A549 (cell line): Measurements from ENCODE around the gene SUPT7L.

Experiments
- CEBPB ChIP-seq, 2 experiments: fragments of >200 bp in 1 of 2; sonication (Bioruptor Twin) in 1 of 2; formaldehyde crosslinking in 1 of 2; IDR thresholded peaks; 2 replicates each; pipeline ENCODE4 v1.6.1; 2012 to 2016
- CTCF ChIP-seq: fragments of >200 bp; sonication (Bioruptor Twin); formaldehyde crosslinking; IDR thresholded peaks from 3 replicates; pipeline ENCODE4 v1.5.1; 2016
- JUNB ChIP-seq: fragments of >200 bp; sonication (Bioruptor Twin); formaldehyde crosslinking; IDR thresholded peaks from 2 replicates; pipeline ENCODE4 v1.6.1; 2016
- POLR2A ChIP-seq: IDR thresholded peaks from 2 replicates; pipeline ENCODE4 v1.6.1; 2012; ENCODE audit warnings: mild to moderate bottlenecking, low read length
- RAD21 ChIP-seq, 2 experiments: fragments of >200 bp in 1 of 2; sonication (Bioruptor Twin) in 1 of 2; formaldehyde crosslinking in 1 of 2; IDR thresholded peaks in 1 of 2; conservative IDR thresholded peaks in 1 of 2; 2 replicates in 1 of 2; 3 replicates in 1 of 2; pipeline ENCODE4 v1.6.1; 2012 to 2018; ENCODE audit warnings: inconsistent platforms in 1 of 2
- REST ChIP-seq: fragments of 200-600 bp; sonication (generic); IDR thresholded peaks from 2 replicates; pipeline ENCODE4 v1.6.1; 2016; ENCODE audit warnings: antibody characterized with exemption, mild to moderate bottlenecking, moderate library complexity
- SMC3 ChIP-seq: fragments of >200 bp; sonication (Bioruptor Twin); formaldehyde crosslinking; IDR thresholded peaks from 3 replicates; pipeline ENCODE4 v1.6.1; 2018; ENCODE audit warnings: inconsistent platforms
- SREBF2 ChIP-seq: fragments of 450-650 bp; IDR thresholded peaks from 2 replicates; pipeline ENCODE4 v1.6.1; 2014; ENCODE audit warnings: mild to moderate bottlenecking, moderate library complexity
- TP53 ChIP-seq: fragments of 250-450 bp; sonication (Bioruptor Pico); IDR thresholded peaks from 2 replicates; pipeline ENCODE4 v1.5.0; 2021; ENCODE audit warnings: mild to moderate bottlenecking, moderate library complexity
- TF ChIP-seq, protein P1 (sequence below): fragments of >200 bp; sonication (Bioruptor Twin); formaldehyde crosslinking; IDR thresholded peaks from 3 replicates; pipeline ENCODE4 v1.6.1; 2016
- TF ChIP-seq, protein P2 (sequence below): IDR thresholded peaks from 2 replicates; pipeline ENCODE4 v1.6.1; 2012

GRCh38 chr2:27704342-27704876 lies 41.0 kb upstream of the SUPT7L start:
- no peak for TF ChIP-seq RAD21 (conservative IDR thresholded peaks at IDR 0.05 in 1 of 2, IDR thresholded peaks at IDR 0.05 in 1 of 2)
- no peak for TF ChIP-seq JUNB
- TF ChIP-seq CTCF, result no peak
- no peak for TF ChIP-seq SMC3
- TF ChIP-seq CEBPB (IDR thresholded peaks at IDR 0.05), result no peak
- TF ChIP-seq, protein P1, sequence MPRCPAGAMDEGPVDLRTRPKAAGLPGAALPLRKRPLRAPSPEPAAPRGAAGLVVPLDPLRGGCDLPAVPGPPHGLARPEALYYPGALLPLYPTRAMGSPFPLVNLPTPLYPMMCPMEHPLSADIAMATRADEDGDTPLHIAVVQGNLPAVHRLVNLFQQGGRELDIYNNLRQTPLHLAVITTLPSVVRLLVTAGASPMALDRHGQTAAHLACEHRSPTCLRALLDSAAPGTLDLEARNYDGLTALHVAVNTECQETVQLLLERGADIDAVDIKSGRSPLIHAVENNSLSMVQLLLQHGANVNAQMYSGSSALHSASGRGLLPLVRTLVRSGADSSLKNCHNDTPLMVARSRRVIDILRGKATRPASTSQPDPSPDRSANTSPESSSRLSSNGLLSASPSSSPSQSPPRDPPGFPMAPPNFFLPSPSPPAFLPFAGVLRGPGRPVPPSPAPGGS, result no peak
- TF ChIP-seq SREBF2, result no peak
- no peak for TF ChIP-seq POLR2A
- no peak for TF ChIP-seq TP53 (CRISPR knock-in tag)
- TF ChIP-seq, protein P2, sequence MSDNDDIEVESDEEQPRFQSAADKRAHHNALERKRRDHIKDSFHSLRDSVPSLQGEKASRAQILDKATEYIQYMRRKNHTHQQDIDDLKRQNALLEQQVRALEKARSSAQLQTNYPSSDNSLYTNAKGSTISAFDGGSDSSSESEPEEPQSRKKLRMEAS, result no peak
- TF ChIP-seq REST, result no peak
